CD4-positive, alpha-beta T cell (primary cell): ENCODE data around the gene DAB2. TPM values are rescaled to one million over a fixed set of nuclear protein-coding genes. Genes with fewer than 3 reads are reported as not detected.

ENCODE experiments used
- ATAC-seq: fragments of 200-7000 bp; cut with Tn5 transposase; one replicate; pipeline ENCODE4 v1.10.0; 2022; ENCODE audit warnings: mild to moderate bottlenecking; ENCODE audit not compliant: poor library complexity
- CTCF ChIA-PET: fragments of 350-600 bp; sonication (Branson Sonifier 250); formaldehyde crosslinking; loops from one replicate; lab custom pipeline; 2021; ENCODE audit warnings: antibody characterized with exemption, inconsistent platforms; lab: Charles Lee
- POLR2A ChIA-PET: fragments of 350-600 bp; sonication (Branson Sonifier 250); formaldehyde crosslinking; loops from one replicate; lab custom pipeline; 2021; ENCODE audit warnings: antibody characterized with exemption, inconsistent platforms; lab: Charles Lee
- DNase-seq, 14 experiments: peaks; one replicate each; pipeline ENCODE4 v3.0.0-alpha.2; 2013 to 2020; ENCODE audit warnings: mixed read lengths in 2 of 14
- H3K27ac ChIP-seq, 2 donors: one replicate each; pipeline versions ENCODE4 v1.5.1 to v1.7.0; 2013; ENCODE audit warnings: low read length in 2 of 2, low read depth in 1 of 2, mild to moderate bottlenecking in 1 of 2
- H3K27me3 ChIP-seq, 2 experiments: 1 replicate in 1 of 2; 2 replicates in 1 of 2; pipeline versions ENCODE4 v1.6.1 to v1.7.0; 2013; ENCODE audit warnings: low read length in 2 of 2, control low read depth in 1 of 2, mild to moderate bottlenecking in 1 of 2, moderate library complexity in 1 of 2; ENCODE audit not compliant: insufficient read depth in 2 of 2, control insufficient read depth in 1 of 2
- H3K36me3 ChIP-seq: one replicate; pipeline ENCODE4 v1.6.1; 2013; ENCODE audit warnings: low read length, control low read depth; ENCODE audit not compliant: insufficient read depth
- H3K4me1 ChIP-seq: one replicate; pipeline ENCODE4 v1.6.1; 2013; ENCODE audit warnings: low read length, control low read depth; ENCODE audit not compliant: insufficient read depth
- H3K4me3 ChIP-seq: one replicate; pipeline ENCODE4 v1.5.1; 2013; ENCODE audit warnings: mild to moderate bottlenecking, low read length, moderate library complexity
- H3K9me3 ChIP-seq, 2 experiments: 1 replicate in 1 of 2; 2 replicates in 1 of 2; pipeline versions ENCODE4 v1.6.1 to v1.7.0; 2013; ENCODE audit warnings: low read length in 2 of 2, mild to moderate bottlenecking in 2 of 2, control low read depth in 1 of 2, moderate library complexity in 1 of 2; ENCODE audit not compliant: control insufficient read depth in 1 of 2, insufficient read depth in 1 of 2
- H3K27ac Mint-ChIP-seq: one replicate; pipeline ENCODE4 v1.8.0; 2020; ENCODE audit warnings: mixed read lengths
- H3K27me3 Mint-ChIP-seq: one replicate; pipeline ENCODE4 v1.8.0; 2021; ENCODE audit warnings: mixed read lengths
- H3K36me3 Mint-ChIP-seq: one replicate; pipeline ENCODE4 v1.8.0; 2021; ENCODE audit warnings: low read depth, mixed read lengths
- H3K4me1 Mint-ChIP-seq: one replicate; pipeline ENCODE4 v1.8.0; 2021; ENCODE audit warnings: low read depth, mixed read lengths
- H3K4me3 Mint-ChIP-seq: one replicate; pipeline ENCODE4 v1.8.0; 2020; ENCODE audit warnings: mild to moderate bottlenecking, mixed read lengths
- H3K9me3 Mint-ChIP-seq: one replicate; pipeline ENCODE4 v1.8.0; 2020; ENCODE audit warnings: mixed read lengths
- intact Hi-C, 2 experiments: fragments of 100-400 bp; cut with DNase I in 1 of 2; cut with micrococcal nuclease in 1 of 2; formaldehyde crosslinking; loops; one replicate each; pipeline versions ENCODE4 v1.15.1 to v1.9.0; 2023 to 2025; cut with DNase I, micrococcal nuclease
- total RNA-seq, 174 experiments: library from RNA in 2 of 174; stranded (reverse) in 2 of 174; gene quantifications; one replicate each; pipeline ENCODE4 v1.2.3 and lab custom pipeline; 2021 to 2026
- TF ChIP-seq, protein P1 (sequence below): fragments of 200-600 bp; IDR thresholded peaks from one replicate; pipeline ENCODE4 v1.8.0; 2022; ENCODE audit warnings: antibody characterized with exemption, mild to moderate bottlenecking

Gene DAB2
- total RNA-seq, 2 experiments from 2014 or later: 0.31 to 0.47 TPM

DNA sequence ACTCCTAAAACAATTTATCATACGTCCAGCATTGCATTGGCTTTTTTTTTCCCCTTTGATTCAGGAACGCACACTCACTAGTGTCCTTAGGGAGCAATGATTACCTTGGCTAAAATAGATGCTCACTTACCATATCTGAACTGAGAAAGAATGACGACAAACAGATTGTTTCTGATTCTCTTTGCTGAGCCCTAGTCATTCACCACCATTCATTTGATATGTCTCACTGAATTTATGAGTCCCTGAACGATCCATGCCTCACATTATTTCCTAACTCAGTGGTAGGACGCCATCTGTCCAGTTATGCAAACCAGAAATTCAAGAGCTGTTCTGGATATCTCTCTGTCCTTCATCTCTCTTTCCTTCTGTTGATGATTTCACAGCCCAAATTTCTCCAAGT lies 39.3 kb upstream of the DAB2 start:
- no peak overlapping the region for H3K27ac ChIP-seq
- no peak overlapping the region for H3K4me3 ChIP-seq
- TF ChIP-seq, protein P1, sequence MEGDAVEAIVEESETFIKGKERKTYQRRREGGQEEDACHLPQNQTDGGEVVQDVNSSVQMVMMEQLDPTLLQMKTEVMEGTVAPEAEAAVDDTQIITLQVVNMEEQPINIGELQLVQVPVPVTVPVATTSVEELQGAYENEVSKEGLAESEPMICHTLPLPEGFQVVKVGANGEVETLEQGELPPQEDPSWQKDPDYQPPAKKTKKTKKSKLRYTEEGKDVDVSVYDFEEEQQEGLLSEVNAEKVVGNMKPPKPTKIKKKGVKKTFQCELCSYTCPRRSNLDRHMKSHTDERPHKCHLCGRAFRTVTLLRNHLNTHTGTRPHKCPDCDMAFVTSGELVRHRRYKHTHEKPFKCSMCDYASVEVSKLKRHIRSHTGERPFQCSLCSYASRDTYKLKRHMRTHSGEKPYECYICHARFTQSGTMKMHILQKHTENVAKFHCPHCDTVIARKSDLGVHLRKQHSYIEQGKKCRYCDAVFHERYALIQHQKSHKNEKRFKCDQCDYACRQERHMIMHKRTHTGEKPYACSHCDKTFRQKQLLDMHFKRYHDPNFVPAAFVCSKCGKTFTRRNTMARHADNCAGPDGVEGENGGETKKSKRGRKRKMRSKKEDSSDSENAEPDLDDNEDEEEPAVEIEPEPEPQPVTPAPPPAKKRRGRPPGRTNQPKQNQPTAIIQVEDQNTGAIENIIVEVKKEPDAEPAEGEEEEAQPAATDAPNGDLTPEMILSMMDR: no peak
- no peaks in the 10 kb centered on the region for H3K9me3 ChIP-seq
- ChIA-PET POLR2A (no interaction called here), CTCF (no interaction called here)
- Mint-ChIP-seq H3K9me3 (no peaks in the 10 kb centered on the region), H3K27me3 (peaks cover 37% of the 10 kb centered on the region), H3K27ac (no peak overlapping the region), H3K4me1 (no peaks in the 10 kb centered on the region), H3K4me3 (no peak overlapping the region), H3K36me3 (no peaks in the 10 kb centered on the region)
- H3K36me3 ChIP-seq: no peaks in the 10 kb centered on the region
- peaks cover 3 to 4% of the 10 kb centered on the region in 2 experiments for H3K27me3 ChIP-seq
- H3K4me1 ChIP-seq: no peaks in the 10 kb centered on the region
- intact Hi-C loops: no loop called here
- no peak for ATAC-seq
- DNase-seq: no peak

DNA sequence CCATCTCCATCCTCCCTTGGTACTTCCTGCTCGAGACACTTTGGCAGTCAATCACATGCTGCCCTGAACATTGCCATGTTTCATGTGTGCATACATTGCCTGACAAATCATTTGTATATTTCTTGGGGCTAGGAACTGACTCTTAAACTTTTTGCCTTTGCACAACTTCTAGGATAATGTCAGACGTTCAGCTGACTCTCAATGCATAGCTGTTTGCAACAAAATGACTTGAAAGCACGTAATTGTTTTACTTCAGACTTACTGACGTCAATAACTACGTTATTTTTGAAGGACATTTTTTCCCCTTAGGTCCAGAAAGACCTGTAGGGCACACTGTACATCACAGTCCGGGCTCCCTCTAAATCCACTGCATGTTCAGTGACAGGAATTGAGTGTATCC lies 37.4 kb upstream of the DAB2 start:
- no peak overlapping the region for H3K4me3 Mint-ChIP-seq
- H3K36me3 Mint-ChIP-seq: no peaks in the 10 kb centered on the region
- H3K9me3 ChIP-seq: no peaks in the 10 kb centered on the region
- no peaks in the 10 kb centered on the region for H3K36me3 ChIP-seq
- no peak overlapping the region for H3K4me3 ChIP-seq
- ATAC-seq: no peak
- no peaks in the 10 kb centered on the region for H3K4me1 Mint-ChIP-seq
- peaks cover 52% of the 10 kb centered on the region for H3K27me3 Mint-ChIP-seq
- TF ChIP-seq, protein P1: no peak
- intact Hi-C loops: no loop called here
- H3K9me3 Mint-ChIP-seq: no peaks in the 10 kb centered on the region
- H3K27me3 ChIP-seq: peaks cover 3 to 4% of the 10 kb centered on the region in 2 experiments
- CTCF ChIA-PET: no interaction called here
- no peak overlapping the region for H3K27ac ChIP-seq
- no peak for DNase-seq
- no peaks in the 10 kb centered on the region for H3K4me1 ChIP-seq
- no peak overlapping the region for H3K27ac Mint-ChIP-seq
- POLR2A ChIA-PET: no interaction called here

DNA sequence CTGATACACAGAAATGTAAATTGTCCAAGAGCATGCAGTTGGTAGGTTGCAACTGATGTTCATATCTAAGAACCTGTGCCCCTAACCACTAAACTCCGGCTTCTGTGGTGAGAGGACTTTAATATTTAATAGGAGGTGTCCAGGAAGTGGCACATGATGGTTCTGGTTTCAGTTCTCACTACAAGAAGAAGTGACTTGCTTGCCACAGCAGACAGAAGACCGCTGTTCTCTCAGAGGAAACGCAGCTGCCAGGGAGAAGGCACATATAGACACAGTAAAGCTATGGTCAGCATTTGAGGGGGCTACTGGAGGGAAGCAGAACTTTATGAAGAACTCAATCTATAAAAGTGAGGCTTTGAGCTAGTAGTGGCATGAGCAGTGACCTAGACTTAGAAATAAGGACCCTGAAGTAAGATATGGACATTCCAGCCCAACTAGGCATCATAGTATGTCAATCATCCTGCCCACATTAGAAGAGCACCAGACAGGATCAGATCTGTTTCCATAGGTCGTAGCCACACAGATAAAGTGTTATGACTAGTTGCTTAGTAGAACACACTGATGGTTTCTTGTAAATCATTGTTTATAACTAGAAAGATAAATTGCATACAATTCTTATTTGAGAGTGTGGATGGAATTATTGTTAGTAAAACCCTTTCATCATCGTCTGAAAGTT lies 36.4 kb upstream of the DAB2 start:
- Mint-ChIP-seq H3K36me3 (no peaks in the 10 kb centered on the region), H3K4me3 (no peak overlapping the region), H3K27me3 (peaks cover 52% of the 10 kb centered on the region), H3K9me3 (no peaks in the 10 kb centered on the region), H3K27ac (no peak overlapping the region), H3K4me1 (no peaks in the 10 kb centered on the region)
- POLR2A ChIA-PET: no interaction called here
- Histone ChIP-seq H3K27ac (no peak overlapping the region), H3K4me3 (no peak overlapping the region), H3K4me1 (no peaks in the 10 kb centered on the region), H3K9me3 (no peaks in the 10 kb centered on the region), H3K27me3 (peaks cover 7 to 11% of the 10 kb centered on the region in 2 experiments), H3K36me3 (no peaks in the 10 kb centered on the region)
- TF ChIP-seq, protein P1: no peak
- intact Hi-C loops: no loop called here
- CTCF ChIA-PET: no interaction called here
- no peak for ATAC-seq
- DNase-seq: peak in 3 of 14 experiments; percentile 32 to 53 (median 33)
